ENCODE data around the gene PCDH18. TPM values are rescaled to one million over a fixed set of nuclear protein-coding genes. Genes with fewer than 3 reads are reported as not detected.

The PCDH18 gene
- total RNA-seq, 1 experiment from 2014 or later: 0.15 TPM

DNA sequence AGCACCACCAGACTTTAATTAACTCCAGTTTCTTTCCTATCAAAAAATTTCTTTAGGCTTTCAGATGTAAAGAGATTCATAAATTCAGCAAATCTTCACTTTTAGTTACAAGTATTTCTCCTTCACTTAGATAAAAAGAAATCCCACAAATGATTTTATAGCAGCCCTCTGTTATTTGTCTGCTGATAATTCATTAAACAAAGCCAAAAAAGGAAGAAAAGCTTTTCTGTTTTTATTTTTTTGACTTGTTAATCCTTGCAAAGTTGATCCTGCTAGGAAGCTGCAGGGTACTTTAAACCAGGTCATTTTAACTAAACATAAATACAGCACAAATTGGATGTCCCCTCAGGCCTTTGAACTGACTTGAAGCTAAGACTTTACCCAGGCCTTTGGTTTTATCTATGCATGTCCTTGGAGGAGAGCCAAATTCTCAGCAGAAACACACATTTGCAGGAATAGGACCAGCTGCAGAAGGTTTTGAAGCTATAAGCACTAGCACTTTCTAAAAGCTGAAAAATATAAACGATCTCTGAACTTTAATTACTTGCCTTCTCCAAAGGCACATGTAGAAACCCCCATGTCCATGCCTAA lies 57.5 kb downstream of the PCDH18 start:
- intact Hi-C loops (cut with micrococcal nuclease; ENCODE audit: unreplicated experiment): no loop called here
- no peak for DNase-seq
- H3K4me1 ChIP-seq (replicated peaks; ENCODE audit: insufficient read depth): no peaks in the 10 kb centered on the region
- H3K27me3 ChIP-seq (ENCODE audit: insufficient read depth, low read depth): no peaks in the 10 kb centered on the region
- H3K9me3 ChIP-seq (ENCODE audit: insufficient read depth, low read depth): no peaks in the 10 kb centered on the region
- ChIA-PET CTCF (no interaction called here), POLR2A (ENCODE audit: unreplicated experiment) (no interaction called here)
- H3K36me3 ChIP-seq (ENCODE audit: low read depth): no peaks in the 10 kb centered on the region
- no peak overlapping the region for H3K4me2 ChIP-seq
- no peaks in the 10 kb centered on the region for H3K9me2 ChIP-seq (ENCODE audit: insufficient read depth)
- H3K4me3 ChIP-seq: no peak overlapping the region
- no peaks in the 10 kb centered on the region for H3F3A ChIP-seq (ENCODE audit: insufficient read depth, low read depth)
- no peak overlapping the region for H2AFZ ChIP-seq
- H4K20me1 ChIP-seq (ENCODE audit: insufficient read depth): no peaks in the 10 kb centered on the region
- no peak for TF ChIP-seq EZH2 (IDR thresholded peaks at IDR 0.05; ENCODE audit: low read depth)
- TF ChIP-seq, protein P1, sequence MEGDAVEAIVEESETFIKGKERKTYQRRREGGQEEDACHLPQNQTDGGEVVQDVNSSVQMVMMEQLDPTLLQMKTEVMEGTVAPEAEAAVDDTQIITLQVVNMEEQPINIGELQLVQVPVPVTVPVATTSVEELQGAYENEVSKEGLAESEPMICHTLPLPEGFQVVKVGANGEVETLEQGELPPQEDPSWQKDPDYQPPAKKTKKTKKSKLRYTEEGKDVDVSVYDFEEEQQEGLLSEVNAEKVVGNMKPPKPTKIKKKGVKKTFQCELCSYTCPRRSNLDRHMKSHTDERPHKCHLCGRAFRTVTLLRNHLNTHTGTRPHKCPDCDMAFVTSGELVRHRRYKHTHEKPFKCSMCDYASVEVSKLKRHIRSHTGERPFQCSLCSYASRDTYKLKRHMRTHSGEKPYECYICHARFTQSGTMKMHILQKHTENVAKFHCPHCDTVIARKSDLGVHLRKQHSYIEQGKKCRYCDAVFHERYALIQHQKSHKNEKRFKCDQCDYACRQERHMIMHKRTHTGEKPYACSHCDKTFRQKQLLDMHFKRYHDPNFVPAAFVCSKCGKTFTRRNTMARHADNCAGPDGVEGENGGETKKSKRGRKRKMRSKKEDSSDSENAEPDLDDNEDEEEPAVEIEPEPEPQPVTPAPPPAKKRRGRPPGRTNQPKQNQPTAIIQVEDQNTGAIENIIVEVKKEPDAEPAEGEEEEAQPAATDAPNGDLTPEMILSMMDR (conservative IDR thresholded peaks at IDR 0.05): no peak
- H3K27ac ChIP-seq: no peak overlapping the region
- H3K79me2 ChIP-seq (ENCODE audit: low read depth): no peaks in the 10 kb centered on the region
- BruUV-seq (replicated peaks): no TSS peak

DNA sequence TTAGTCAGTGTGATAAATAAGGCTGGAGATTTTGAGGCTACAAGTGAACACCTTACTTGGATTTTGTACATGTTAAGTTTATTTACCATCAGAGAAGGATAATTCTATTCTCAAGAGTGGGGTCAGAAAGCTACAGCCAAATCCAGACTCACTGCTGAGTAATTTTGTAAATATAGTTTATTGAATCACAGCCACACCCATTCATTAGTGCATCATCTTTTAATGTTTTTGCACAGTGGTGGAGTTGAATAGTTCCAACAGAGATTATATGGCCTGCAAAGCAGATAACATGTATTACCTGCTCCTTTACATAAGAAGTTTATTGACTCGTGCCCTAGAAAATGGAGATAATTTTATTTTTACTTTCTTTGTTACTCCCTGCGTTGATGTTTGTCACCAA lies 60.4 kb downstream of the PCDH18 start:
- ChIA-PET POLR2A (ENCODE audit: unreplicated experiment) (no interaction called here), CTCF (no interaction called here)
- DNase-seq: no peak
- Histone ChIP-seq H3K9me2 (ENCODE audit: insufficient read depth) (no peaks in the 10 kb centered on the region), H3K4me1 (replicated peaks; ENCODE audit: insufficient read depth) (no peaks in the 10 kb centered on the region), H3K79me2 (ENCODE audit: low read depth) (no peaks in the 10 kb centered on the region), H3K27me3 (ENCODE audit: insufficient read depth, low read depth) (no peaks in the 10 kb centered on the region), H2AFZ (no peak overlapping the region), H3K4me2 (no peak overlapping the region), H3F3A (ENCODE audit: insufficient read depth, low read depth) (no peaks in the 10 kb centered on the region), H3K36me3 (ENCODE audit: low read depth) (no peaks in the 10 kb centered on the region), H3K27ac (no peak overlapping the region), H3K9me3 (ENCODE audit: insufficient read depth, low read depth) (no peaks in the 10 kb centered on the region), H3K4me3 (no peak overlapping the region), H4K20me1 (ENCODE audit: insufficient read depth) (no peaks in the 10 kb centered on the region)
- TF ChIP-seq, protein P1 (conservative IDR thresholded peaks at IDR 0.05): no peak
- no peak for TF ChIP-seq EZH2 (IDR thresholded peaks at IDR 0.05; ENCODE audit: low read depth)
- intact Hi-C loops (cut with micrococcal nuclease; ENCODE audit: unreplicated experiment): no loop called here
- no TSS peak for BruUV-seq (replicated peaks)

DNA sequence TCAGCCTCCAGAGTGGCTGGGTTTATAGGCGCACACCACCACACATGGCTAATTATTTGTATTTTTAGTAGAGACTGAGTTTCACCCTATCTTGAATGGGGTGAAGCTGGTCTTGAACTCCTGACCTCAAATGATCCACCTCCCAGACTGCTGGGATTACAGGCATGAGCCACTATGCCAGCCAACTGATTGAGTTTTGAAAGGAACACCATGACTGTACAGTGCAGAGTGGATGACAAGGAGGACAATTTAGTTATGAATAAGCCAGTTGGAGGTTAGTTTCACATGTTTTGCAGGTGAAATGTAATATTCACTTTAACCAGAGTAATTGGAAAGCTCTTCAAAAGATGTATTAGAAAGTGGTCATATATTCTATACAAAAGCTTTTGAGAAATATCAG lies 60.8 kb downstream of the PCDH18 start:
- Histone ChIP-seq H3K27ac (no peak overlapping the region), H3K27me3 (ENCODE audit: insufficient read depth, low read depth) (no peaks in the 10 kb centered on the region), H2AFZ (no peak overlapping the region), H4K20me1 (ENCODE audit: insufficient read depth) (no peaks in the 10 kb centered on the region), H3F3A (ENCODE audit: insufficient read depth, low read depth) (no peaks in the 10 kb centered on the region), H3K4me1 (replicated peaks; ENCODE audit: insufficient read depth) (no peaks in the 10 kb centered on the region), H3K9me2 (ENCODE audit: insufficient read depth) (no peaks in the 10 kb centered on the region), H3K4me3 (no peak overlapping the region), H3K9me3 (ENCODE audit: insufficient read depth, low read depth) (no peaks in the 10 kb centered on the region), H3K79me2 (ENCODE audit: low read depth) (no peaks in the 10 kb centered on the region), H3K36me3 (ENCODE audit: low read depth) (no peaks in the 10 kb centered on the region), H3K4me2 (no peak overlapping the region)
- no peak for TF ChIP-seq EZH2 (IDR thresholded peaks at IDR 0.05; ENCODE audit: low read depth)
- TF ChIP-seq, protein P1 (conservative IDR thresholded peaks at IDR 0.05): no peak
- no TSS peak for BruUV-seq (replicated peaks)
- POLR2A ChIA-PET (ENCODE audit: unreplicated experiment): no interaction called here
- DNase-seq: no peak
- intact Hi-C loops (cut with micrococcal nuclease; ENCODE audit: unreplicated experiment): no loop called here
- CTCF ChIA-PET: no interaction called here

Data from PC-9 (cell line).